Keratinocyte (primary cell): Measurements from ENCODE around the gene STX12.

Experiments
- CTCF ChIP-seq, 3 experiments: IDR thresholded peaks in 1 of 3; conservative IDR thresholded peaks in 1 of 3; optimal IDR thresholded peaks in 1 of 3; 2 replicates in 2 of 3; 3 replicates in 1 of 3; pipeline versions ENCODE3 to v1.5.1; 2011; ENCODE audit warnings: low read length in 3 of 3, mild to moderate bottlenecking in 3 of 3, moderate library complexity in 2 of 3, control low read depth in 1 of 3, inconsistent platforms in 1 of 3; ENCODE audit not compliant: insufficient read depth in 2 of 3; ENCODE audit errors: extremely low read depth in 1 of 3
- EZH2 ChIP-seq: IDR thresholded peaks from one replicate; pipeline ENCODE4 v1.6.1; 2012; ENCODE audit warnings: inconsistent platforms, mild to moderate bottlenecking, low read length, moderate library complexity

DNA sequence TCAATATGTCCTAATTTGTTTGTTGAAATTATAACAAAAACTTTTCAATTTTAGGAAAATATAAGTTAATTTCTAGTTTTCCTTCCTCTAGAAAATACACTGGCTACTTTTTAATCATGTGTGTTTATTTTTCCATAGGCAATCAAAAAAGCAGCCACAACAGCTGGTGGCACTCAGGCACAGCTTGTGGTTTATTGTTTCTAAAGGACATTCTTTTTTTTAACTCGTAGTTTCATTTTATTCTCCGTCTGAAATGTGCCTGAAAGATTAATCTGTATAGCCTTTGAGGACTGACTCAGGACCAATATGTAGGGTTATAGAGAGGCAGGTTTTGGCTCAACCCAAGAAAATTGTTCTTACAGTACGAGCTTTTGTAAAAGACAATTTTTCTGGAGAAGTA is 20.7 kb upstream of the STX12 start:
- no peak for TF ChIP-seq EZH2
- TF ChIP-seq CTCF (optimal IDR thresholded peaks at IDR 0.05 in 1 of 3, IDR thresholded peaks at IDR 0.05 in 1 of 3, conservative IDR thresholded peaks at IDR 0.05 in 1 of 3; ENCODE audit: extremely low read depth in 1 of 3, insufficient read depth in 2 of 3, low read length in 3 of 3) = no peak
